IMR-90 (cell line): ENCODE measurements around the gene HTR3A. TPM values are rescaled to one million over a fixed set of nuclear protein-coding genes. Genes with fewer than 3 reads are reported as not detected.

Experiments
- ATAC-seq: fragments of 200-7000 bp; cut with Tn5 transposase; 2 replicates; pipeline ENCODE4 v1.9.1; 2020; ENCODE audit warnings: low read depth, mild to moderate bottlenecking, moderate library complexity
- BruUV-seq: library from RNA; stranded (reverse); fragments of 400-500 nt; replicated peaks from 2 replicates; lab custom pipeline; 2021; lab: Mats Ljungman, UMichigan
- CTCF ChIA-PET: fragments of 300-600 bp; formaldehyde crosslinking; extraction: SDS; loops from one replicate; lab custom pipeline; 2021; ENCODE audit warnings: antibody characterized with exemption; lab: Yijun Ruan, JAX
- POLR2A ChIA-PET: fragments of 300-600 bp; sonication (Branson Sonifier 250); formaldehyde crosslinking; loops from one replicate; lab custom pipeline; 2022; ENCODE audit warnings: antibody characterized with exemption; ENCODE audit not compliant: unreplicated experiment; lab: Charles Lee
- DNase-seq: peaks from one replicate; pipeline ENCODE4 v3.0.0; 2013
- H2AFZ ChIP-seq: replicated peaks from 2 replicates; pipeline ENCODE3; 2013; ENCODE audit warnings: low read length, mild to moderate bottlenecking; ENCODE audit not compliant: poor library complexity
- H2AK5ac ChIP-seq: 2 replicates; pipeline ENCODE4 v1.6.1; 2013; ENCODE audit warnings: low read depth, low read length, inconsistent platforms
- H2AK9ac ChIP-seq: replicated peaks from 2 replicates; pipeline ENCODE3; 2013; ENCODE audit warnings: mild to moderate bottlenecking, low read depth, low read length, moderate library complexity; ENCODE audit not compliant: poor library complexity
- H2BK120ac ChIP-seq: 2 replicates; pipeline ENCODE4 v1.6.1; 2013; ENCODE audit warnings: low read depth, low read length, inconsistent platforms
- H2BK15ac ChIP-seq: 3 replicates; pipeline ENCODE4 v1.6.1; 2013; ENCODE audit warnings: low read depth, low read length, inconsistent platforms
- H2BK20ac ChIP-seq: 2 replicates; pipeline ENCODE4 v1.6.1; 2013; ENCODE audit warnings: low read depth, mild to moderate bottlenecking, inconsistent platforms, low read length, moderate library complexity
- H2BK5ac ChIP-seq: 2 replicates; pipeline ENCODE4 v1.6.1; 2013; ENCODE audit warnings: mild to moderate bottlenecking, low read depth, low read length, inconsistent platforms; ENCODE audit not compliant: poor library complexity, severe bottlenecking
- H3K14ac ChIP-seq: replicated peaks from 2 replicates; pipeline ENCODE4 v1.6.1; 2013; ENCODE audit warnings: low read depth, low read length, inconsistent platforms
- H3K18ac ChIP-seq: 2 replicates; pipeline ENCODE4 v1.6.1; 2013; ENCODE audit warnings: low read depth, low read length, control low read depth
- H3K23ac ChIP-seq: 2 replicates; pipeline ENCODE4 v1.6.1; 2013; ENCODE audit warnings: low read depth, low read length, inconsistent platforms
- H3K27ac ChIP-seq: 2 replicates; pipeline ENCODE4 v1.5.1; 2013; ENCODE audit warnings: mild to moderate bottlenecking, control low read depth, low read length; ENCODE audit not compliant: insufficient read depth
- H3K27me3 ChIP-seq: 2 replicates; pipeline ENCODE4 v1.6.1; 2013; ENCODE audit warnings: low read length; ENCODE audit not compliant: control insufficient read depth, insufficient read depth
- H3K36me3 ChIP-seq: 2 replicates; pipeline ENCODE4 v1.6.1; 2013; ENCODE audit warnings: low read length, mixed read lengths; ENCODE audit not compliant: control insufficient read depth, insufficient read depth
- H3K4ac ChIP-seq: 2 replicates; pipeline ENCODE4 v1.6.1; 2013; ENCODE audit warnings: low read depth, low read length, inconsistent platforms
- H3K4me1 ChIP-seq: 2 replicates; pipeline ENCODE4 v1.6.1; 2013; ENCODE audit warnings: low read length, mixed read lengths; ENCODE audit not compliant: control insufficient read depth, insufficient read depth
- H3K4me2 ChIP-seq: 2 replicates; pipeline ENCODE4 v1.6.1; 2013; ENCODE audit warnings: low read depth, mild to moderate bottlenecking, control low read depth, low read length, moderate library complexity
- H3K4me3 ChIP-seq: 2 replicates; pipeline ENCODE4 v1.5.1; 2013; ENCODE audit warnings: low read depth, mild to moderate bottlenecking, control low read depth, low read length, moderate library complexity; ENCODE audit not compliant: insufficient read depth
- H3K56ac ChIP-seq: 2 replicates; pipeline ENCODE4 v1.6.1; 2013; ENCODE audit warnings: low read length, inconsistent platforms; ENCODE audit not compliant: insufficient read depth; ENCODE audit errors: extremely low read depth
- H3K79me1 ChIP-seq, 2 experiments: 2 replicates each; pipeline ENCODE4 v1.6.1; 2013; ENCODE audit warnings: low read length in 2 of 2, inconsistent platforms in 1 of 2, low read depth in 1 of 2
- H3K9ac ChIP-seq: 2 replicates; pipeline ENCODE4 v1.6.1; 2013; ENCODE audit warnings: low read depth, low read length, control low read depth
- H3K9me1 ChIP-seq: 2 replicates; pipeline ENCODE4 v1.6.1; 2013; ENCODE audit warnings: low read length, inconsistent platforms; ENCODE audit not compliant: insufficient read depth
- H3K9me3 ChIP-seq: 2 replicates; pipeline ENCODE4 v1.6.1; 2013; ENCODE audit warnings: low read length; ENCODE audit not compliant: control insufficient read depth, insufficient read depth
- H4K20me1 ChIP-seq: 2 replicates; pipeline ENCODE4 v1.6.1; 2013; ENCODE audit warnings: low read length, inconsistent platforms; ENCODE audit not compliant: insufficient read depth
- H4K5ac ChIP-seq: 2 replicates; pipeline ENCODE4 v1.6.1; 2013; ENCODE audit warnings: mild to moderate bottlenecking, low read depth, low read length, control low read depth
- H4K8ac ChIP-seq, 2 experiments: 2 replicates each; pipeline ENCODE4 v1.6.1; 2013; ENCODE audit warnings: low read depth in 2 of 2, low read length in 2 of 2, control low read depth in 1 of 2, inconsistent platforms in 1 of 2
- H4K91ac ChIP-seq: 2 replicates; pipeline ENCODE4 v1.6.1; 2013; ENCODE audit warnings: low read depth, low read length, inconsistent platforms; ENCODE audit not compliant: insufficient read depth
- BHLHE40 ChIP-seq: fragments of 150-350 bp; IDR thresholded peaks from 2 replicates; pipeline ENCODE4 v1.6.1; 2016; ENCODE audit warnings: mild to moderate bottlenecking, low read depth, low read length
- CEBPB ChIP-seq: IDR thresholded peaks from 2 replicates; pipeline ENCODE4 v1.6.1; 2012; ENCODE audit warnings: low read depth, low read length, improper control_type of control experiment
- CHD1 ChIP-seq: IDR thresholded peaks from 2 replicates; pipeline ENCODE4 v1.6.1; 2012; ENCODE audit warnings: low read depth, low read length, improper control_type of control experiment
- CTCF ChIP-seq: conservative IDR thresholded peaks from 2 replicates; pipeline ENCODE4 v1.5.1; 2012; ENCODE audit warnings: mild to moderate bottlenecking, low read depth, low read length, improper control_type of control experiment
- ELK1 ChIP-seq: fragments of 150-350 bp; IDR thresholded peaks from 2 replicates; pipeline ENCODE4 v1.6.1; 2016; ENCODE audit warnings: low read depth, mild to moderate bottlenecking, low read length, moderate library complexity, borderline replicate concordance
- FOS ChIP-seq: fragments of 150-350 bp; IDR thresholded peaks from 2 replicates; pipeline ENCODE4 v1.6.1; 2016; ENCODE audit warnings: low read depth, low read length
- MAFK ChIP-seq: IDR thresholded peaks from 2 replicates; pipeline ENCODE4 v1.6.1; 2012; ENCODE audit warnings: low read depth, low read length, improper control_type of control experiment
- MAZ ChIP-seq: IDR thresholded peaks from 2 replicates; pipeline ENCODE4 v1.6.1; 2012; ENCODE audit warnings: low read depth, mild to moderate bottlenecking, low read length, improper control_type of control experiment, moderate library complexity, borderline replicate concordance
- MXI1 ChIP-seq: IDR thresholded peaks from 2 replicates; pipeline ENCODE4 v1.6.1; 2012; ENCODE audit warnings: low read depth, mild to moderate bottlenecking, low read length, moderate library complexity, borderline replicate concordance
- NFE2L2 ChIP-seq: fragments of 150-350 bp; IDR thresholded peaks from 2 replicates; pipeline ENCODE4 v1.6.1; 2016; ENCODE audit warnings: low read depth, mild to moderate bottlenecking, low read length
- POLR2A ChIP-seq: IDR thresholded peaks from 2 replicates; pipeline ENCODE4 v1.6.1; 2012; ENCODE audit warnings: mild to moderate bottlenecking, low read depth, low read length
- RAD21 ChIP-seq: IDR thresholded peaks from 2 replicates; pipeline ENCODE4 v1.6.1; 2012; ENCODE audit warnings: low read length, improper control_type of control experiment
- RCOR1 ChIP-seq: IDR thresholded peaks from 2 replicates; pipeline ENCODE4 v1.6.1; 2012; ENCODE audit warnings: mild to moderate bottlenecking, low read length, improper control_type of control experiment; ENCODE audit not compliant: insufficient replicate concordance
- RFX5 ChIP-seq: IDR thresholded peaks from 2 replicates; pipeline ENCODE4 v1.8.0; 2012; ENCODE audit warnings: low read depth, mild to moderate bottlenecking, low read length, moderate library complexity
- WGBS, 2 experiments: methylation state at CpG; one replicate each; pipeline versions ENCODE4 v1.1.5 to v1.1.7; 2013; ENCODE audit warnings: missing lambda C conversion rate in 2 of 2; ENCODE audit not compliant: insufficient read length in 1 of 2; ENCODE audit errors: extremely low coverage in 2 of 2; 5-methylcytosine and 5-hydroxymethylcytosine counted together
- dilution Hi-C: fragments of 300-500 bp; cut with HindIII; formaldehyde crosslinking; loops from one replicate; pipeline ENCODE4 v1.14.3; 2018; ENCODE audit warnings: low sequenced_read_pairs; ENCODE audit not compliant: unreplicated experiment
- in situ Hi-C: fragments of 300-500 bp; cut with MboI; formaldehyde crosslinking; loops from 3 replicates; pipeline ENCODE4 v1.14.3; 2019; ENCODE audit warnings: low sequenced_read_pairs, inconsistent platforms, mixed read lengths
- intact Hi-C: fragments of 100-400 bp; cut with micrococcal nuclease; formaldehyde crosslinking; loops from 2 replicates; pipeline ENCODE4 v1.10.0; 2022
- polyA plus RNA-seq, 3 experiments: library from polyadenylated mRNA; depleted of rRNA; stranded (reverse); fragments of >200 nt; gene quantifications; 2 replicates each; pipeline ENCODE4 v1.2.3, GENCODE V29; 2012; ENCODE audit warnings: low replicate concordance in 1 of 3
- total RNA-seq: library from RNA; depleted of rRNA; stranded (reverse); fragments of >200 nt; gene quantifications from 2 replicates; pipeline ENCODE4 v1.2.3, GENCODE V29; 2012

HTR3A gene
- total and polyA plus RNA-seq, 2 of the 4 experiments (the other 2 are of a cell fraction) = not detected

- Histone ChIP-seq H2BK120ac (no peak overlapping the region), H3K27me3 (peaks cover 4% of the 10 kb centered on the region; the same call in 1 of the 2 replicates), H3K79me1 (no peaks in the 10 kb centered on the region), H3K36me3 (no peaks in the 10 kb centered on the region), H4K91ac (no peak overlapping the region), H4K20me1 (no peaks in the 10 kb centered on the region), H3K9ac (no peak overlapping the region), H3K9me3 (no peaks in the 10 kb centered on the region), H2AK5ac (no peak overlapping the region), H3K4me3 (no peak overlapping the region), H3K27ac (no peak overlapping the region), H3K4ac (no peak overlapping the region), H2BK20ac (no peak overlapping the region), H2BK5ac (no peak overlapping the region), H3K9me1 (no peaks in the 10 kb centered on the region), H3K4me1 (no peaks in the 10 kb centered on the region), H3K18ac (no peak overlapping the region), H2AFZ (no peak overlapping the region), H3K14ac (no peak overlapping the region), H4K5ac (no peak overlapping the region), H3K4me2 (no peak overlapping the region), H3K56ac (no peak overlapping the region), H3K23ac (no peak overlapping the region), H2BK15ac (no peak overlapping the region), H4K8ac (no peak overlapping the region), H2AK9ac (no peak overlapping the region)
- dilution Hi-C loops (no loop called here), intact Hi-C loops (no loop called here), in situ Hi-C loops (no loop called here)
- ATAC-seq (no peak), DNase-seq (no peak)
- no CpG with 5 or more reads among the region's 4 CpGs for WGBS, 2 experiments
- POLR2A ChIA-PET = no interaction called here
- no TSS peak for BruUV-seq
- TF ChIP-seq CEBPB = no peak
- no peak for TF ChIP-seq MXI1
- TF ChIP-seq RAD21 = no peak
- no peak for TF ChIP-seq MAZ
- TF ChIP-seq MAFK = no peak
- no peak for TF ChIP-seq NFE2L2
- TF ChIP-seq FOS = no peak
- no peak for TF ChIP-seq ELK1
- TF ChIP-seq CTCF = no peak
- no peak for TF ChIP-seq CHD1
- TF ChIP-seq RCOR1 = no peak
- TF ChIP-seq BHLHE40 = no peak
- TF ChIP-seq POLR2A = no peak
- TF ChIP-seq RFX5 = no peak
- CTCF ChIA-PET = no interaction called here
Observed at GRCh38 chr11:113949891-113950290, 25.0 kb upstream of the HTR3A start.
